HepG2 (cell line): ENCODE data around the gene ETFA. TPM values are rescaled to one million over a fixed set of nuclear protein-coding genes. Genes with fewer than 3 reads are reported as not detected.

Experiments
- ATAC-seq: fragments of 200-7000 bp; cut with Tn5 transposase; 3 replicates; pipeline ENCODE4 v1.9.1; 2020; ENCODE audit warnings: mild to moderate bottlenecking, moderate library complexity
- BruUV-seq: library from RNA; stranded (reverse); fragments of 400-500 nt; replicated peaks from 2 replicates; lab custom pipeline; 2021; lab: Mats Ljungman, UMichigan
- CTCF ChIA-PET: fragments of 300-600 bp; formaldehyde crosslinking; extraction: SDS; loops from one replicate; lab custom pipeline; 2021; ENCODE audit warnings: low total read pairs, inconsistent platforms, low intra/inter-chr PET ratio; lab: Yijun Ruan, JAX
- POLR2A ChIA-PET: fragments of 350-600 bp; sonication (Branson Sonifier 250); formaldehyde crosslinking; loops from one replicate; lab custom pipeline; 2020; ENCODE audit warnings: antibody characterized with exemption, inconsistent platforms; lab: Yijun Ruan, JAX
- DNase-seq: peaks from one replicate; pipeline ENCODE4 v3.0.0-alpha.2; 2015; ENCODE audit warnings: low spot score
- FAIRE-seq: peaks from 3 replicates; lab custom pipeline; 2011; peaks lifted over from hg19 to GRCh38; lab: Jason Lieb, UNC
- H2AFZ ChIP-seq: one replicate; pipeline ENCODE4 v1.6.1; 2011; ENCODE audit warnings: low read length, inconsistent platforms
- H3K27ac ChIP-seq: fragments of 300-600 bp; 3 replicates; pipeline ENCODE4 v1.8.0; 2011; ENCODE audit warnings: mixed run types, mild to moderate bottlenecking, mixed read lengths, low read length, inconsistent platforms; ENCODE audit not compliant: insufficient read depth; ENCODE audit errors: extremely low read length
- H3K27me3 ChIP-seq, 2 experiments: fragments of 200-600 bp in 1 of 2; 2 replicates in 1 of 2; 3 replicates in 1 of 2; pipeline versions ENCODE4 v1.6.0 to v1.8.0; 2011; ENCODE audit warnings: low read length in 2 of 2, mild to moderate bottlenecking in 2 of 2, moderate library complexity in 2 of 2, inconsistent platforms in 1 of 2; ENCODE audit not compliant: insufficient read depth in 2 of 2, control insufficient read depth in 1 of 2
- H3K36me3 ChIP-seq, 2 experiments: fragments of 200-600 bp in 1 of 2; replicated peaks in 1 of 2; 2 replicates in 1 of 2; 3 replicates in 1 of 2; pipeline versions ENCODE4 v1.5.1 to v1.8.0; 2011; ENCODE audit warnings: low read length in 2 of 2, inconsistent platforms in 1 of 2; ENCODE audit not compliant: insufficient read depth in 2 of 2, control insufficient read depth in 1 of 2
- H3K4me1 ChIP-seq: 2 replicates; pipeline ENCODE4 v1.5.1; 2012; ENCODE audit warnings: low read length, inconsistent platforms; ENCODE audit not compliant: insufficient read depth
- H3K4me2 ChIP-seq: 2 replicates; pipeline ENCODE4 v1.6.0; 2011; ENCODE audit warnings: low read depth, low read length, inconsistent platforms
- H3K4me3 ChIP-seq, 3 experiments: fragments of 200-600 bp in 1 of 3; sonication (generic), shearing (Covaris generic) in 1 of 3; replicated peaks in 1 of 3; 2 replicates each; pipeline ENCODE4 v1.5.1; 2011 to 2016; ENCODE audit warnings: low read length in 3 of 3, inconsistent platforms in 2 of 3, low read depth in 2 of 3, mild to moderate bottlenecking in 2 of 3, control low read depth in 1 of 3, mixed read lengths in 1 of 3; ENCODE audit not compliant: insufficient read depth in 1 of 3
- H3K79me2 ChIP-seq: one replicate; pipeline ENCODE4 v1.6.1; 2011; ENCODE audit warnings: low read length, inconsistent platforms; ENCODE audit not compliant: insufficient read depth
- H3K9ac ChIP-seq: 2 replicates; pipeline ENCODE4 v1.6.0; 2011; ENCODE audit warnings: mild to moderate bottlenecking, low read depth, low read length, inconsistent platforms; ENCODE audit not compliant: insufficient read depth
- H3K9me3 ChIP-seq: 2 replicates; pipeline ENCODE4 v1.5.1; 2012; ENCODE audit warnings: mild to moderate bottlenecking, low read length
- H4K20me1 ChIP-seq: 2 replicates; pipeline ENCODE4 v1.6.0; 2011; ENCODE audit warnings: inconsistent platforms, mild to moderate bottlenecking, low read length, moderate library complexity; ENCODE audit not compliant: insufficient read depth
- ARNT2 ChIP-seq: sonication (generic); formaldehyde crosslinking; IDR thresholded peaks from 2 replicates; pipeline ENCODE4 v1.8.0; 2022; ENCODE audit warnings: mild to moderate bottlenecking, low read depth, missing genetic modification reagents, moderate library complexity
- CHCHD3 ChIP-seq: sonication (generic); formaldehyde crosslinking; IDR thresholded peaks from 2 replicates; pipeline ENCODE4 v1.8.0; 2022; ENCODE audit warnings: mild to moderate bottlenecking, missing genetic modification reagents, moderate library complexity
- DMAP1 ChIP-seq: IDR thresholded peaks from 2 replicates; pipeline ENCODE4 v1.6.1; 2016
- MAFK ChIP-seq, 2 experiments: IDR thresholded peaks in 1 of 2; conservative IDR thresholded peaks in 1 of 2; 2 replicates each; pipeline ENCODE4 v1.6.1; 2011; ENCODE audit warnings: improper control_type of control experiment in 2 of 2, low read length in 2 of 2
- PHF21A ChIP-seq: sonication (generic); formaldehyde crosslinking; IDR thresholded peaks from 2 replicates; pipeline ENCODE4 v1.5.0; 2020; ENCODE audit warnings: mild to moderate bottlenecking, missing genetic modification reagents
- RNF2 ChIP-seq: fragments of 450-650 bp; conservative IDR thresholded peaks from 2 replicates; pipeline ENCODE4 v1.6.1; 2016; ENCODE audit warnings: low read depth
- SOX6 ChIP-seq, 2 experiments: fragments of 450-650 bp in 1 of 2; sonication (generic) in 1 of 2; formaldehyde crosslinking in 1 of 2; IDR thresholded peaks; 2 replicates each; pipeline versions ENCODE4 v1.4.0 to v1.6.1; 2017 to 2020; ENCODE audit warnings: antibody characterized with exemption in 1 of 2, mild to moderate bottlenecking in 1 of 2, missing genetic modification reagents in 1 of 2
- SRF ChIP-seq: IDR thresholded peaks from 2 replicates; pipeline ENCODE4 v1.6.1; 2011; ENCODE audit warnings: mild to moderate bottlenecking, low read depth, low read length, moderate library complexity
- TP53 ChIP-seq: sonication (generic); formaldehyde crosslinking; conservative IDR thresholded peaks from 2 replicates; pipeline ENCODE4 v1.4.0; 2020; ENCODE audit warnings: missing genetic modification reagents
- ZNF235 ChIP-seq: sonication (generic); formaldehyde crosslinking; IDR thresholded peaks from 2 replicates; pipeline ENCODE4 v1.8.1; 2023; ENCODE audit warnings: mild to moderate bottlenecking, missing genetic modification reagents, borderline replicate concordance
- ZNF24 ChIP-seq: fragments of 450-650 bp; IDR thresholded peaks from 2 replicates; pipeline ENCODE4 v1.6.1; 2017; ENCODE audit warnings: antibody characterized with exemption, mild to moderate bottlenecking
- ZNF570 ChIP-seq: sonication (generic); formaldehyde crosslinking; IDR thresholded peaks from 2 replicates; pipeline ENCODE4 v1.4.0; 2020; ENCODE audit warnings: mild to moderate bottlenecking, missing genetic modification reagents, borderline replicate concordance
- ZNF75D ChIP-seq: sonication (generic); formaldehyde crosslinking; IDR thresholded peaks from 2 replicates; pipeline ENCODE4 v1.8.1; 2023; ENCODE audit warnings: missing genetic modification reagents, mild to moderate bottlenecking, borderline replicate concordance
- WGBS: methylation state at CpG from one replicate; pipeline ENCODE4 v1.1.6; 2017; ENCODE audit warnings: low lambda C conversion rate; 5-methylcytosine and 5-hydroxymethylcytosine counted together
- in situ Hi-C: cut with HindIII; loops from 2 replicates; pipeline ENCODE4 v1.10.0; 2017; ENCODE audit warnings: low pct_unique_long_range_greater_than_20kb; ENCODE audit not compliant: extremely low pct_ligation_motif_present
- intact Hi-C: fragments of 100-400 bp; cut with micrococcal nuclease; formaldehyde crosslinking; loops from one replicate; pipeline ENCODE4 v1.10.0; 2022; ENCODE audit not compliant: unreplicated experiment
- polyA plus RNA-seq, 8 experiments: library from polyadenylated mRNA; depleted of rRNA in 3 of 8; stranded (reverse) in 7 of 8; unstranded in 1 of 8; fragments of >200 nt; fragmentation: Illumina TruSeq in 4 of 8; extraction: Trizol in 4 of 8; gene quantifications; 2 replicates each; pipeline versions ENCODE4 v1.2.1 to v1.2.3, GENCODE V29; 2011 to 2016; ENCODE audit warnings: low read depth in 4 of 8, missing spikeins in 1 of 8, mixed read lengths in 1 of 8; ENCODE audit not compliant: insufficient read depth in 1 of 8
- total RNA-seq, 5 experiments: library from RNA; depleted of rRNA; stranded (reverse); fragments of >200 nt; fragmentation: Illumina TruSeq; extraction: Trizol; gene quantifications; 2 replicates each; pipeline ENCODE4 v1.2.3, GENCODE V29; 2016; ENCODE audit warnings: low read depth in 1 of 5
- TF ChIP-seq, protein P1 (sequence below): sonication (generic); formaldehyde crosslinking; IDR thresholded peaks from 2 replicates; pipeline ENCODE4 v1.4.0; 2020; ENCODE audit warnings: missing genetic modification reagents
- TF ChIP-seq, protein P2 (sequence below): sonication (generic); formaldehyde crosslinking; IDR thresholded peaks from 2 replicates; pipeline ENCODE4 v1.4.0; 2020; ENCODE audit warnings: mild to moderate bottlenecking, missing genetic modification reagents
- TF ChIP-seq, protein P3 (sequence below): sonication (generic); formaldehyde crosslinking; IDR thresholded peaks from 2 replicates; pipeline ENCODE4 v1.9.0; 2021; ENCODE audit warnings: missing genetic modification reagents, borderline replicate concordance
- TF ChIP-seq, protein P4 (sequence below): sonication (generic); formaldehyde crosslinking; IDR thresholded peaks from 2 replicates; pipeline ENCODE4 v1.4.0; 2020; ENCODE audit warnings: missing genetic modification reagents, mild to moderate bottlenecking, borderline replicate concordance

The ETFA gene
- total and polyA plus RNA-seq, 2 of the 13 experiments (the other 11 are each of a cell fraction or from before 2014, with no cell fraction given): 291 to 396 TPM

DNA sequence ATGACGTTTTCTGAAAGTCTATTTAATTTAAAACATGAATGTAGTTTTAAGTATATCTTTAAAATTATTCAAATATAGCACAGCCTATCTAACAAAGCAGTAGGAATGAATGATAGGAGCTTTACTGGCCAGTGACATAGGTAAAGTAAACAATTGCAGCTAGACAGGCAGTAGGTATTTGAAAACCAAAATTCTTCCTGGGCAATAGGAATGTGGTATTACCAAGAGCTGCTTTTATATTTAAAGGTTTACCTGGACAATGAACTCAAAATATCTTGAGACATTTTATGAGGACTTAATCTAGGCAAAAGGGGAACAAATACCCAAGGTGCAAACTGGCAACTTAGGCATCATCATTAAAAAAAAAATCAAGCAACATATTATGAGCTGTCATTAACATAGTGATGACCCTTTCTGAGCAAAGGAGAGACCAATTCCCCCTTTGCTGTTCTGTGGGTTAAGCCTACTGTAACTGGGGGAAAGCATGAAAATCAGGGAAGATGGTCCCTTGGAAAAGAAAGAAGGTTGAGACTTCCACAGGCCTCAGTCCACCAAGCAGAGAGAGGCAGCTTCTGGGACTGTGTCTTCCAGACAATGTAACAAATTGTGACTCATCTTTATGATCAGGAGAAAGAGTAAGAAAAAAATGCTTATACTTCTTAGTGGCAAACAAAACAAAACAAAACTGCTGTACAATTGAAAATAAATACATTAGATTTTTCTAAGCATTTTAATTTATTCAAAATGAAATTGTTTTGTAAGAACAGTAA is 38.2 kb upstream of the ETFA start:
- Histone ChIP-seq H4K20me1 (no peaks in the 10 kb centered on the region), H3K4me3 (no peak overlapping the region), H3K4me1 (peaks cover 13% of the 10 kb centered on the region), H3K9ac (no peak overlapping the region), H3K4me2 (no peak overlapping the region), H3K27me3 (no peaks in the 10 kb centered on the region), H3K36me3 (no peaks in the 10 kb centered on the region), H3K27ac (no peak overlapping the region), H3K9me3 (no peaks in the 10 kb centered on the region), H2AFZ (no peak overlapping the region), H3K79me2 (no peaks in the 10 kb centered on the region)
- ChIA-PET CTCF (no interaction called here), POLR2A (interaction anchor here (1.7 kb wide), 1 partner anchor 13 kb away, joined by 5 read pairs; the partner anchor contains the start of gene ISL2)
- intact Hi-C loops (no loop called here), in situ Hi-C loops (no loop called here)
- DNase-seq (no peak), FAIRE-seq (no peak), ATAC-seq (no peak)
- WGBS: 56% methylated on average over 1 of the region's 1 CpG
- BruUV-seq: no TSS peak
- no peak for TF ChIP-seq DMAP1 (CRISPR knock-in tag)
- TF ChIP-seq TP53: no peak
- no peak for TF ChIP-seq MAFK (conservative IDR thresholded peaks at IDR 0.05 in 1 of 2, IDR thresholded peaks at IDR 0.05 in 1 of 2; ENCODE audit: low read length in 2 of 2)
- TF ChIP-seq, protein P1, sequence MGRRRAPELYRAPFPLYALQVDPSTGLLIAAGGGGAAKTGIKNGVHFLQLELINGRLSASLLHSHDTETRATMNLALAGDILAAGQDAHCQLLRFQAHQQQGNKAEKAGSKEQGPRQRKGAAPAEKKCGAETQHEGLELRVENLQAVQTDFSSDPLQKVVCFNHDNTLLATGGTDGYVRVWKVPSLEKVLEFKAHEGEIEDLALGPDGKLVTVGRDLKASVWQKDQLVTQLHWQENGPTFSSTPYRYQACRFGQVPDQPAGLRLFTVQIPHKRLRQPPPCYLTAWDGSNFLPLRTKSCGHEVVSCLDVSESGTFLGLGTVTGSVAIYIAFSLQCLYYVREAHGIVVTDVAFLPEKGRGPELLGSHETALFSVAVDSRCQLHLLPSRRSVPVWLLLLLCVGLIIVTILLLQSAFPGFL: no peak
- TF ChIP-seq CHCHD3 (CRISPR knock-in tag): no peak
- no peak for TF ChIP-seq ARNT2 (CRISPR knock-in tag)
- no peak for TF ChIP-seq PHF21A (CRISPR knock-in tag)
- TF ChIP-seq ZNF75D: no peak
- TF ChIP-seq ZNF24: no peak
- TF ChIP-seq, protein P2, sequence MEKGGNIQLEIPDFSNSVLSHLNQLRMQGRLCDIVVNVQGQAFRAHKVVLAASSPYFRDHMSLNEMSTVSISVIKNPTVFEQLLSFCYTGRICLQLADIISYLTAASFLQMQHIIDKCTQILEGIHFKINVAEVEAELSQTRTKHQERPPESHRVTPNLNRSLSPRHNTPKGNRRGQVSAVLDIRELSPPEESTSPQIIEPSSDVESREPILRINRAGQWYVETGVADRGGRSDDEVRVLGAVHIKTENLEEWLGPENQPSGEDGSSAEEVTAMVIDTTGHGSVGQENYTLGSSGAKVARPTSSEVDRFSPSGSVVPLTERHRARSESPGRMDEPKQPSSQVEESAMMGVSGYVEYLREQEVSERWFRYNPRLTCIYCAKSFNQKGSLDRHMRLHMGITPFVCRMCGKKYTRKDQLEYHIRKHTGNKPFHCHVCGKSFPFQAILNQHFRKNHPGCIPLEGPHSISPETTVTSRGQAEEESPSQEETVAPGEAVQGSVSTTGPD (CRISPR knock-in tag): no peak
- TF ChIP-seq SRF: no peak
- TF ChIP-seq RNF2: no peak
- no peak for TF ChIP-seq SOX6 (IDR thresholded peaks at IDR 0.05)
- no peak for TF ChIP-seq SOX6 (CRISPR knock-in tag; IDR thresholded peaks at IDR 0.05)
- TF ChIP-seq ZNF570 (CRISPR knock-in tag): no peak
- no peak for TF ChIP-seq ZNF235 (CRISPR knock-in tag)
- TF ChIP-seq, protein P3, sequence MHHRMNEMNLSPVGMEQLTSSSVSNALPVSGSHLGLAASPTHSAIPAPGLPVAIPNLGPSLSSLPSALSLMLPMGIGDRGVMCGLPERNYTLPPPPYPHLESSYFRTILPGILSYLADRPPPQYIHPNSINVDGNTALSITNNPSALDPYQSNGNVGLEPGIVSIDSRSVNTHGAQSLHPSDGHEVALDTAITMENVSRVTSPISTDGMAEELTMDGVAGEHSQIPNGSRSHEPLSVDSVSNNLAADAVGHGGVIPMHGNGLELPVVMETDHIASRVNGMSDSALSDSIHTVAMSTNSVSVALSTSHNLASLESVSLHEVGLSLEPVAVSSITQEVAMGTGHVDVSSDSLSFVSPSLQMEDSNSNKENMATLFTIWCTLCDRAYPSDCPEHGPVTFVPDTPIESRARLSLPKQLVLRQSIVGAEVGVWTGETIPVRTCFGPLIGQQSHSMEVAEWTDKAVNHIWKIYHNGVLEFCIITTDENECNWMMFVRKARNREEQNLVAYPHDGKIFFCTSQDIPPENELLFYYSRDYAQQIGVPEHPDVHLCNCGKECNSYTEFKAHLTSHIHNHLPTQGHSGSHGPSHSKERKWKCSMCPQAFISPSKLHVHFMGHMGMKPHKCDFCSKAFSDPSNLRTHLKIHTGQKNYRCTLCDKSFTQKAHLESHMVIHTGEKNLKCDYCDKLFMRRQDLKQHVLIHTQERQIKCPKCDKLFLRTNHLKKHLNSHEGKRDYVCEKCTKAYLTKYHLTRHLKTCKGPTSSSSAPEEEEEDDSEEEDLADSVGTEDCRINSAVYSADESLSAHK: no peak
- TF ChIP-seq, protein P4, sequence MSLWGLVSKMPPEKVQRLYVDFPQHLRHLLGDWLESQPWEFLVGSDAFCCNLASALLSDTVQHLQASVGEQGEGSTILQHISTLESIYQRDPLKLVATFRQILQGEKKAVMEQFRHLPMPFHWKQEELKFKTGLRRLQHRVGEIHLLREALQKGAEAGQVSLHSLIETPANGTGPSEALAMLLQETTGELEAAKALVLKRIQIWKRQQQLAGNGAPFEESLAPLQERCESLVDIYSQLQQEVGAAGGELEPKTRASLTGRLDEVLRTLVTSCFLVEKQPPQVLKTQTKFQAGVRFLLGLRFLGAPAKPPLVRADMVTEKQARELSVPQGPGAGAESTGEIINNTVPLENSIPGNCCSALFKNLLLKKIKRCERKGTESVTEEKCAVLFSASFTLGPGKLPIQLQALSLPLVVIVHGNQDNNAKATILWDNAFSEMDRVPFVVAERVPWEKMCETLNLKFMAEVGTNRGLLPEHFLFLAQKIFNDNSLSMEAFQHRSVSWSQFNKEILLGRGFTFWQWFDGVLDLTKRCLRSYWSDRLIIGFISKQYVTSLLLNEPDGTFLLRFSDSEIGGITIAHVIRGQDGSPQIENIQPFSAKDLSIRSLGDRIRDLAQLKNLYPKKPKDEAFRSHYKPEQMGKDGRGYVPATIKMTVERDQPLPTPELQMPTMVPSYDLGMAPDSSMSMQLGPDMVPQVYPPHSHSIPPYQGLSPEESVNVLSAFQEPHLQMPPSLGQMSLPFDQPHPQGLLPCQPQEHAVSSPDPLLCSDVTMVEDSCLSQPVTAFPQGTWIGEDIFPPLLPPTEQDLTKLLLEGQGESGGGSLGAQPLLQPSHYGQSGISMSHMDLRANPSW (CRISPR knock-in tag): no peak
